Gastroesophageal sphincter (tissue), 3 donors: ENCODE results near the gene ANKRD17.

ENCODE experiments used
- EP300 ChIP-seq: sonication (generic); formaldehyde crosslinking; IDR thresholded peaks from one replicate; pipeline ENCODE4 v1.6.1; 2017; ENCODE audit warnings: antibody characterized with exemption, mild to moderate bottlenecking
- POLR2A ChIP-seq, 2 donors: fragments of 450-650 bp; IDR thresholded peaks; one replicate each; pipeline ENCODE4 v1.6.1; 2017; ENCODE audit warnings: antibody characterized with exemption in 2 of 2, mild to moderate bottlenecking in 2 of 2, moderate library complexity in 1 of 2
- POLR2AphosphoS5 ChIP-seq: sonication (generic); formaldehyde crosslinking; IDR thresholded peaks from one replicate; pipeline ENCODE4 v1.6.1; 2017; ENCODE audit warnings: antibody characterized with exemption
- TF ChIP-seq, protein P1 (sequence below), 4 experiments: fragments of 200-600 bp in 2 of 4; fragments of 450-650 bp in 2 of 4; sonication (generic) in 1 of 4; IDR thresholded peaks; one replicate each; pipeline ENCODE4 v1.5.1; 2017 to 2019; ENCODE audit warnings: antibody characterized with exemption in 4 of 4, mild to moderate bottlenecking in 2 of 4, moderate library complexity in 2 of 4

DNA sequence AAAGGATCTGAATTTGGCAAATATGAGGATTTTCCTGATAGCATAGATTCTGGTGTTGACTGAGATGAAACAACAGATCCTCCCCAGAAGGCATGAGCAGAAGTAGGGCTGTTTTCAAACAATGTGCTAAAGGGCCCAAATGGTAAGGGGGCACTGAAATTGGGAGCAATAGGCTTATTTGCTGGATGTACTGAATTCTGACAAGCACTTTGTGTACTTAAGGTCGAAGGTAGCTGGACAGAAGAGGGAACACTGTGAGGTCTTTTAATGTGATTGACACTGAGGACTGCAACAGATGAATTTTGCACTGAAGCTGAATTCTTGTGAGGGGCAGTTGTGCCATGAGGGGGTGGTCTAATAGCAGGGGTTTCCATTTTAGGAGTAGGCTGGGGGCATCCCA is 167.9 kb downstream of the ANKRD17 start:
- no peak for TF ChIP-seq EP300
- TF ChIP-seq, protein P1, sequence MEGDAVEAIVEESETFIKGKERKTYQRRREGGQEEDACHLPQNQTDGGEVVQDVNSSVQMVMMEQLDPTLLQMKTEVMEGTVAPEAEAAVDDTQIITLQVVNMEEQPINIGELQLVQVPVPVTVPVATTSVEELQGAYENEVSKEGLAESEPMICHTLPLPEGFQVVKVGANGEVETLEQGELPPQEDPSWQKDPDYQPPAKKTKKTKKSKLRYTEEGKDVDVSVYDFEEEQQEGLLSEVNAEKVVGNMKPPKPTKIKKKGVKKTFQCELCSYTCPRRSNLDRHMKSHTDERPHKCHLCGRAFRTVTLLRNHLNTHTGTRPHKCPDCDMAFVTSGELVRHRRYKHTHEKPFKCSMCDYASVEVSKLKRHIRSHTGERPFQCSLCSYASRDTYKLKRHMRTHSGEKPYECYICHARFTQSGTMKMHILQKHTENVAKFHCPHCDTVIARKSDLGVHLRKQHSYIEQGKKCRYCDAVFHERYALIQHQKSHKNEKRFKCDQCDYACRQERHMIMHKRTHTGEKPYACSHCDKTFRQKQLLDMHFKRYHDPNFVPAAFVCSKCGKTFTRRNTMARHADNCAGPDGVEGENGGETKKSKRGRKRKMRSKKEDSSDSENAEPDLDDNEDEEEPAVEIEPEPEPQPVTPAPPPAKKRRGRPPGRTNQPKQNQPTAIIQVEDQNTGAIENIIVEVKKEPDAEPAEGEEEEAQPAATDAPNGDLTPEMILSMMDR (IDR thresholded peaks at IDR 0.05): no peak
- no peak for TF ChIP-seq POLR2AphosphoS5
- no peak for TF ChIP-seq POLR2A (IDR thresholded peaks at IDR 0.05)
